DMS153 treated with DMSO at 0.1 percent for 48 hours (cell line): ENCODE data around the gene MED13L.

ENCODE experiments used
- DNase-seq: peaks from one replicate; lab custom pipeline; 2025; ENCODE audit not compliant: unreplicated experiment; lab: John Stamatoyannopoulos, UW

The MED13L gene

GRCh38 chr12:116157845-116158267 lies 119.6 kb downstream of the MED13L start:
- peak; percentile 30 for DNase-seq

GRCh38 chr12:116156614-116157013 lies 120.9 kb downstream of the MED13L start:
- no peak for DNase-seq

DNA sequence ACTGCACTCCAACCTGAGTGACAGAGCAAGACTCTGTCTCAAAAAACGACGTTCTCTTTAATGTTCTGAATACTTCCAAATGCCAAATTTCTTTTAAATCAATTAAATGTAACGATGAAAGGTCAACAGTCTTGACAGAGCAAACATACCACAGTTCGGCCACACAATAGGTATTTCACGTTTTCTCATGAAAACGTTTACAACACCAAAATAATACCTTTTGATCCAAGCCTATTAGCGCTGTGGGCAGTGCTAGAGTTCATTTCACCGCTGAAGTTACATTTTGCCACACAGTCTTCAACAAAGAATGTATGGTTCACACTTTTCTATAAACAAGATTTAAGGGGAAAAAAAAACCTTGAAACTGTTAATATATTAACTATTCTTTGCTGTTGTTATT lies 122.1 kb downstream of the MED13L start:
- DNase-seq, result no peak

- DNase-seq, result no peak
Measured at GRCh38 chr12:116153983-116154382, 123.5 kb downstream of the MED13L start.

GRCh38 chr12:116153113-116153512 lies 124.4 kb downstream of the MED13L start:
- no peak for DNase-seq

DNA sequence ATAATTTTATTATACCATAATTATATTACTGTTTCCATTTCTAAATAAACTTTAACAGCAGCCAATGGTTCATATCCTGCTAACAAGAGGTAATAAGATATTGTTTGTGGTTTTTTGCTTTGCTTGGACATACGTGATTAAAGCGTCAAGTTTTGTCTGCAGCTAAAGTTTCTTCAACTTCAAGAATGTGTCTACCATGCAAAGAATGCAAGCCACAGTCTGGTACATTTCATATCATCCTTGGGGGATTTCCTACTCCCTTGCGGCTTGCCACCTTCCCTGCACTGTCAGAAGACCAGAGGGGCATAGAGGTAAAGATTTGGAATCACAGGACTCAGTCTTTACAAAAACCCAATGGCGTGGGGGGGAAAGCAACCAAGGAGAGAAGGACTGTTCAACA lies 125.2 kb downstream of the MED13L start:
- no peak for DNase-seq

- no peak for DNase-seq
Measured at GRCh38 chr12:116150452-116150851, 127.0 kb downstream of the MED13L start.

GRCh38 chr12:116150001-116150400 lies 127.5 kb downstream of the MED13L start:
- DNase-seq, result no peak

GRCh38 chr12:116148844-116149243 lies 128.6 kb downstream of the MED13L start:
- DNase-seq, result no peak

GRCh38 chr12:116146386-116146785 lies 131.1 kb downstream of the MED13L start:
- no peak for DNase-seq

- DNase-seq, result no peak
Measured at GRCh38 chr12:116145451-116145850, 132.0 kb downstream of the MED13L start.

GRCh38 chr12:116144384-116144783 lies 133.1 kb downstream of the MED13L start:
- no peak for DNase-seq

DNA sequence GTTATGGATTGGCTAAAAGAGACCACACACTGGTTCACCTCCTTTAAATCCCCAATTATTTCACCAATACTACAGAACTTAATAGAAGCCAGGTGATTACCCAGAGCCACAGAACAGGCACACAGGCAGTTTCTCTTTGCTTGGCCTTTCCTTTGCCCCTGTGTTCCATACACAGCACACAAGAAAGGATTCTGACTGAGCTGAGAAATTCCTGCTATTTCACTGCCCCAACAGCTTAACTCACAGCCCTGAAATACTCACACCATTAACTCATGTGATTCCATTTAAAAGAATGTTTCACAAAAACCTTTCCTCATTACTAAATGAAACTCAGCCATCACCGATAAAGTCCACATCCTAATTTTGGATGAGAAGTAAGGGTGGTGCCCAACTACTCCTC lies 133.6 kb downstream of the MED13L start:
- DNase-seq, result no peak

- DNase-seq, result no peak
Measured at GRCh38 chr12:116142936-116143898, 134.3 kb downstream of the MED13L start.

DNA sequence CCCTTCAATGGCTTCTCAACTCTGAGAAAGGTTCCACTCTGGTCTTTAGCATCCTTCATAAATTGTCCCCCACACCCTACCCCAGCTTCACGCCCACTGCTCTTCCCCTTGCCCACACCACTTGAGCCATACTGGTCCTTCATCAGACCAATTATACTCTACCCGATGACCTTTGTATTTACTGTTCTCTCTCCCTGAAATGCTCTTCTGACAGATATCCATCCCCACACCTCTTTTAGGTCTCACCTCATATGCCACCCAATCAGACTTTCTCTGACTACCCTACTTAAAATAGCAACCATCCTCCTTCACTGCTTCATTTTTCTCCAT lies 135.7 kb downstream of the MED13L start:
- no peak for DNase-seq

DNA sequence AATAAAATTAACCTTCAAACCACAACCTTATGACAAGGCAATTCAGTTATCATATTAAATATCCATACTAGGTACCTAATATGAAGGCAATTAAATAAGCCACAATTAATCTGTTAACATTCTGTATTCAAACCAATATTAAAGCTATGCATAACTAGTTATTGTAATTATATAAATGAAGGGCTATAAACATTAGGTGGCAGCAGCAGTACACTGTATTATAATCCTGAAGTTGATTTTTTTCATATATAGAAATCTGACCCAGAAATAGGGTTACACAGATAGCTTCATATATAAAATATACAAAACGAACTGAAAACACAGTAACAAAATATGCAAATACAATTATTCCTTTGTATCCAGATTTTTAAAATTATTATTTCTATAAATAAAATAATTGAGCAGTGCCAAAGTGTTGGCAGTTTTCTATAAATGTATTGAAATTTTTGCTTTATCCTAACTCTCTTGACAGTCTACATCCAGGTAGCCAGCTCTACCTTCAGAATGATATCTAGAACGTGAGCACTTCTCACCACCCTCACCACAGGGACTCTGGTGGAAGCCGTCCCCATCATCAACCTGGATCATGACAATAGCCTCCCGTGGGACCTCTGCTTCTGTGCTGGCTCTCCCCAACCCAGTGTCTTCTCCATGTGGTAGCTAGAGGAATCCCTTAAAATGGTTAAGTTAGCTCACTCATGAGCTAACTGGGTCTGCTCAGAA lies 136.2 kb downstream of the MED13L start:
- no peak for DNase-seq

GRCh38 chr12:116140529-116140928 lies 137.0 kb downstream of the MED13L start:
- no peak for DNase-seq

GRCh38 chr12:116138781-116139180 lies 138.7 kb downstream of the MED13L start:
- no peak for DNase-seq

DNA sequence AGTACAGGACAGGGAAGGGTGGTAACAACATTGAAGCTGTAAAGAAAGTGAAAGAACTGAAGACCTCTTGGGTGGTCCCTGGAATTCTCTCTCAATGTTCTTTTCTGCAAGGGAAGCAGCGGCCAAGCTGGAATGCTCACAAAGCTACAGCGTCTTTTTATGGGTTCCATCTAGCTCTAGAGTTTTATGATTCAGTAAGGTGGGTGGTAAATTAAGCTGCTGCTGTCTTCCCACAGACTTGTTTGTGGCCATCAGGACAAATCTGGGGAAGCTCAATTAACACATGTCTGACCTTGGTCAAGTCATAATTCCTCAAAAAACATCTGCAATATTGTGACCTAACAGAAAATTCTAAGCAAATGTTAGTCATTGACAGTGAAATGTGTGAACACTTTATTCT lies 139.1 kb downstream of the MED13L start:
- no peak for DNase-seq

DNA sequence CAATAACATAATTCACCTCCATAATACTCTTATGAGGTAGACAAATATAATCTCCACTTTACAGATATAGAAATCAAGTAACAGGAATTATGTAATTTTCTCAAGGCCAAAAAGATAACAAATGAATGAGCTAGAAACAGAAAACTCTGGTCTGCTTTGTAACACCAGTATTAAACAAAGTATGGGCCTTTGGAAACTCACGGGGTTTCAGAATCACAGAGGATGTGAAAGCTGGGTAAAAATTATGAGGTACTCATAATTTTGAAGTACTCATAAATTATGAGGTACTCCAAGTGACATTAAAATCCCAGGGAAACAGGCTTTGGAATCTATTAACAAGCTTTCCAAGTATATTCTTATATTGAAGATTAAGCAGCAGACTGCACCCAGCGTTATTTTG lies 140.2 kb downstream of the MED13L start:
- DNase-seq, result no peak

GRCh38 chr12:116136340-116136739 lies 141.2 kb downstream of the MED13L start:
- no peak for DNase-seq

GRCh38 chr12:116135209-116135930 lies 142.1 kb downstream of the MED13L start:
- DNase-seq, result no peak
